GM12878 (cell line): ENCODE measurements around the gene AMN1. TPM values are rescaled to one million over a fixed set of nuclear protein-coding genes. Genes with fewer than 3 reads are reported as not detected.

Source experiments
- ATAC-seq: fragments of 200-7000 bp; cut with Tn5 transposase; 3 replicates; pipeline ENCODE4 v1.9.1; 2020; ENCODE audit warnings: mild to moderate bottlenecking, moderate library complexity
- BruUV-seq: library from RNA; stranded (reverse); fragments of 400-500 nt; replicated peaks from 2 replicates; lab custom pipeline; 2021; lab: Mats Ljungman, UMichigan
- CTCF ChIA-PET: fragments of 300-600 bp; sonication (Branson Sonifier 250); formaldehyde crosslinking; extraction: SDS; loops from one replicate; lab custom pipeline; 2021; ENCODE audit warnings: inconsistent platforms; lab: Yijun Ruan, JAX
- POLR2A ChIA-PET: fragments of 350-600 bp; formaldehyde crosslinking; extraction: SDS; loops from one replicate; lab custom pipeline; 2021; ENCODE audit warnings: inconsistent platforms; lab: Charles Lee
- RAD21 ChIA-PET: fragments of 300-600 bp; sonication (Branson Sonifier 250); formaldehyde crosslinking; loops from one replicate; lab custom pipeline; 2023; ENCODE audit warnings: antibody characterized with exemption; ENCODE audit not compliant: unreplicated experiment; lab: Charles Lee
- SMC1A ChIA-PET: fragments of 300-600 bp; sonication (Branson Sonifier 250); formaldehyde crosslinking; loops from one replicate; lab custom pipeline; 2023; ENCODE audit not compliant: unreplicated experiment, uncharacterized antibody; lab: Charles Lee
- DNase-seq: peaks from one replicate; pipeline ENCODE4 v3.0.0-alpha.2; 2011; ENCODE audit warnings: low read depth, low spot score
- FAIRE-seq: peaks from 3 replicates; lab custom pipeline; 2011; peaks lifted over from hg19 to GRCh38; lab: Jason Lieb, UNC
- H2AFZ ChIP-seq: 2 replicates; pipeline ENCODE4 v1.6.0; 2011; ENCODE audit warnings: low read depth, low read length, control low read depth; ENCODE audit not compliant: control insufficient read depth
- H3K27ac ChIP-seq: 2 replicates; pipeline ENCODE4 v1.5.1; 2011; ENCODE audit warnings: control low read depth; ENCODE audit not compliant: control insufficient read depth, insufficient read depth
- H3K27me3 ChIP-seq, 2 experiments: replicated peaks in 1 of 2; 2 replicates each; pipeline versions ENCODE4 v1.6.0 to v1.6.1; 2011; ENCODE audit warnings: low read length in 1 of 2; ENCODE audit not compliant: control insufficient read depth in 2 of 2, insufficient read depth in 2 of 2
- H3K36me3 ChIP-seq, 2 experiments: 2 replicates each; pipeline ENCODE4 v1.5.1; 2011; ENCODE audit warnings: low read length in 1 of 2; ENCODE audit not compliant: control insufficient read depth in 2 of 2, insufficient read depth in 2 of 2
- H3K4me1 ChIP-seq: 2 replicates; pipeline ENCODE4 v1.6.1; 2011; ENCODE audit warnings: mild to moderate bottlenecking, low read length, moderate library complexity, mixed read lengths; ENCODE audit not compliant: control insufficient read depth, insufficient read depth
- H3K4me2 ChIP-seq: 2 replicates; pipeline ENCODE4 v1.6.0; 2011; ENCODE audit warnings: control low read depth; ENCODE audit not compliant: control insufficient read depth, insufficient read depth
- H3K4me3 ChIP-seq: fragments of 200-600 bp; sonication (generic); 2 replicates; pipeline ENCODE4 v1.5.1; 2016
- H3K79me2 ChIP-seq: 2 replicates; pipeline ENCODE4 v1.6.0; 2011; ENCODE audit warnings: low read length; ENCODE audit not compliant: control insufficient read depth, insufficient read depth
- H3K9ac ChIP-seq: 2 replicates; pipeline ENCODE4 v1.8.0; 2011; ENCODE audit warnings: low read length, control low read depth, mixed read lengths; ENCODE audit not compliant: control insufficient read depth, insufficient read depth
- H3K9me3 ChIP-seq: replicated peaks from 3 replicates; pipeline ENCODE4 v1.5.1; 2011; ENCODE audit warnings: mild to moderate bottlenecking, low read length; ENCODE audit not compliant: control insufficient read depth, insufficient read depth
- H4K20me1 ChIP-seq: 2 replicates; pipeline ENCODE4 v1.6.0; 2011; ENCODE audit not compliant: control insufficient read depth, insufficient read depth
- ATF7 ChIP-seq: fragments of 450-650 bp; IDR thresholded peaks from 2 replicates; pipeline ENCODE4 v1.6.1; 2016; ENCODE audit warnings: low read depth, mild to moderate bottlenecking
- CHD1 ChIP-seq: IDR thresholded peaks from 2 replicates; pipeline ENCODE4 v1.6.1; 2012; ENCODE audit warnings: low read depth, low read length, improper control_type of control experiment
- EP300 ChIP-seq, 2 experiments: fragments of 150-350 bp in 1 of 2; IDR thresholded peaks; 2 replicates each; pipeline ENCODE4 v1.6.1; 2011 to 2012; ENCODE audit warnings: low read depth in 2 of 2, low read length in 2 of 2, borderline replicate concordance in 1 of 2, improper control_type of control experiment in 1 of 2, inconsistent platforms in 1 of 2; ENCODE audit not compliant: control insufficient read depth in 1 of 2
- GATAD2B ChIP-seq: fragments of 450-650 bp; conservative IDR thresholded peaks from 2 replicates; pipeline ENCODE4 v1.6.1; 2017; ENCODE audit warnings: low read depth, mild to moderate bottlenecking, moderate library complexity
- IRF4 ChIP-seq: IDR thresholded peaks from 2 replicates; pipeline ENCODE4 v1.6.1; 2011; ENCODE audit warnings: low read depth, low read length
- KAT2A ChIP-seq: conservative IDR thresholded peaks from 2 replicates; pipeline ENCODE4 v1.6.1; 2011; ENCODE audit warnings: low read depth, low read length; ENCODE audit not compliant: control insufficient read depth
- NBN ChIP-seq: fragments of 450-650 bp; IDR thresholded peaks from 2 replicates; pipeline ENCODE4 v1.6.1; 2016
- NR2C2 ChIP-seq: IDR thresholded peaks from 2 replicates; pipeline ENCODE4 v1.6.1; 2011; ENCODE audit warnings: borderline replicate concordance, low read depth; ENCODE audit not compliant: control insufficient read depth, insufficient read length
- RBBP5 ChIP-seq: fragments of 200-600 bp; sonication (generic); conservative IDR thresholded peaks from 2 replicates; pipeline ENCODE4 v1.6.1; 2016
- RCOR1 ChIP-seq: conservative IDR thresholded peaks from 2 replicates; pipeline ENCODE4 v1.6.1; 2012; ENCODE audit warnings: low read depth, low read length, improper control_type of control experiment
- RELA ChIP-seq: fragments of 450-650 bp; IDR thresholded peaks from 2 replicates; pipeline ENCODE4 v1.8.0; 2014; ENCODE audit warnings: borderline replicate concordance; ENCODE audit not compliant: partially characterized antibody
- ZNF217 ChIP-seq: fragments of 450-650 bp; IDR thresholded peaks from 2 replicates; pipeline ENCODE4 v1.6.1; 2017; ENCODE audit warnings: antibody characterized with exemption, mild to moderate bottlenecking
- ZNF24 ChIP-seq: fragments of 450-650 bp; IDR thresholded peaks from 2 replicates; pipeline ENCODE4 v1.6.1; 2017; ENCODE audit warnings: antibody characterized with exemption, mild to moderate bottlenecking
- WGBS: methylation state at CpG from one replicate; pipeline ENCODE4 v1.1.6; 2016; ENCODE audit warnings: low lambda C conversion rate; ENCODE audit not compliant: insufficient replicate concordance, insufficient coverage; ENCODE audit errors: missing lambda C conversion rate; 5-methylcytosine and 5-hydroxymethylcytosine counted together
- in situ Hi-C: fragments of 300-500 bp; cut with MboI; formaldehyde crosslinking; loops from 9 replicates; pipeline ENCODE4 v1.14.3; 2018; ENCODE audit warnings: mixed read lengths
- intact Hi-C: fragments of 100-400 bp; cut with micrococcal nuclease; formaldehyde crosslinking; loops from one replicate; pipeline ENCODE4 v1.14.2; 2022; ENCODE audit not compliant: unreplicated experiment
- polyA plus RNA-seq, 11 experiments: library from polyadenylated mRNA; depleted of rRNA in 4 of 11; unstranded in 6 of 11; stranded (reverse) in 5 of 11; fragments of >200 nt; fragmentation: Nextera tagmentation in 4 of 11; fragmentation: Illumina TruSeq in 1 of 11; extraction: Ambion mirVana in 4 of 11; extraction: Trizol in 1 of 11; gene quantifications; 1 replicate in 1 of 11; 2 replicates in 10 of 11; pipeline versions ENCODE4 v1.2.1 to v1.2.3, GENCODE V29; 2011 to 2016; ENCODE audit warnings: inconsistent platforms in 2 of 11, missing spikeins in 2 of 11, low read depth in 1 of 11
- total RNA-seq, 4 experiments: library from RNA; depleted of rRNA in 3 of 4; stranded (reverse); fragments of >200 nt in 3 of 4; fragmentation: Illumina TruSeq in 1 of 4; extraction: Trizol in 1 of 4; gene quantifications; 2 replicates each; pipeline versions ENCODE4 v1.2.1 to v1.2.3, GENCODE V29; 2013 to 2021

Gene AMN1
- total and polyA plus RNA-seq, 10 of the 15 experiments (the other 5 are each of a cell fraction or from before 2014, with no cell fraction given), result 5.4 to 19.3 (median 9.3) TPM

DNA sequence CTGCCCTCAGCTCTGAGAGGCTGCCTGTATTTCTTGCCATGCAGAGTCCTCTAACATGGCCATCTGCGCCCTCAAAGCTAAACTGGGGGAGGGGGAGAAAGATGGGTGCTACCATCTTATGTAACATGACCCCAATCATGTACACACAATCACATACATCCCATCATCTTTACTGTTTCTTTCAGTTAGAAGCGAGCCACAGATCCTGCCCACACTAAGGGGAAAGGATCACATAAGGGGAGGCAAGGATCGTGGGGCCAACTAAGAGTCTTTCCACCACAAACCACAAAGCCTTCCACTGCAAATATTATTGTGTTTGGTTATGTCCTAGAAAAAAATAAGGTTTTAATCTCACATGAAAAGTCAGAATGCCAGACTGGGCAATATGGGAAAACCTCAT is 11.8 kb upstream of the AMN1 start:
- intact Hi-C loops, result no loop called here
- Histone ChIP-seq H3K79me2 (no peaks in the 10 kb centered on the region), H3K4me2 (no peak overlapping the region), H3K27ac (no peak overlapping the region), H3K9me3 (no peaks in the 10 kb centered on the region), H3K9ac (no peak overlapping the region), H3K4me1 (peaks cover 12% of the 10 kb centered on the region), H3K4me3 (no peak overlapping the region), H4K20me1 (no peaks in the 10 kb centered on the region), H3K36me3 (no peaks in the 10 kb centered on the region), H2AFZ (no peak overlapping the region), H3K27me3 (no peaks in the 10 kb centered on the region)
- ChIA-PET RAD21 (no interaction called here), CTCF (interaction anchor here (1.0 kb wide), 1 partner anchor 72 kb away, joined by 3 read pairs; no protein-coding TSS in a partner anchor), POLR2A (interaction anchor here (0.6 to 2.0 kb wide), 2 partner anchors 9 to 945 kb away, joined by 4 to 6 read pairs; no protein-coding TSS in a partner anchor), SMC1A (interaction anchor here (0.5 to 1.4 kb wide), 2 partner anchors 8 to 377 kb away, joined by 3 to 8 read pairs; no protein-coding TSS in a partner anchor)
- BruUV-seq, result no TSS peak
- no peak for TF ChIP-seq CHD1
- TF ChIP-seq EP300 (IDR thresholded peaks at IDR 0.05; ENCODE audit: borderline replicate concordance in 1 of 2, control insufficient read depth in 1 of 2, low read depth in 2 of 2, low read length in 2 of 2), result no peak
- no peak for TF ChIP-seq NBN
- no peak for TF ChIP-seq ZNF24
- no peak for TF ChIP-seq ATF7
- no peak for TF ChIP-seq RELA
- TF ChIP-seq GATAD2B, result no peak
- no peak for TF ChIP-seq KAT2A
- TF ChIP-seq ZNF217, result no peak
- no peak for TF ChIP-seq IRF4
- no peak for TF ChIP-seq RBBP5
- TF ChIP-seq NR2C2, result no peak
- TF ChIP-seq RCOR1, result no peak
- FAIRE-seq, result no peak
- 62% methylated on average over 3 of the region's 3 CpGs for WGBS
- DNase-seq, result no peak
- ATAC-seq, result no peak
- in situ Hi-C loops, result no loop called here
